NK-92 (cell line): ENCODE data around the gene HPGDS.
"Not testable (repeated sequence)": the region's sequence is repeated elsewhere in the genome, so short reads cannot be mapped to it uniquely, and the experiment has no call there.

Source experiments
- DNase-seq: peaks from one replicate; lab custom pipeline; 2025; ENCODE audit not compliant: unreplicated experiment; lab: John Stamatoyannopoulos, UW

The HPGDS gene

DNA sequence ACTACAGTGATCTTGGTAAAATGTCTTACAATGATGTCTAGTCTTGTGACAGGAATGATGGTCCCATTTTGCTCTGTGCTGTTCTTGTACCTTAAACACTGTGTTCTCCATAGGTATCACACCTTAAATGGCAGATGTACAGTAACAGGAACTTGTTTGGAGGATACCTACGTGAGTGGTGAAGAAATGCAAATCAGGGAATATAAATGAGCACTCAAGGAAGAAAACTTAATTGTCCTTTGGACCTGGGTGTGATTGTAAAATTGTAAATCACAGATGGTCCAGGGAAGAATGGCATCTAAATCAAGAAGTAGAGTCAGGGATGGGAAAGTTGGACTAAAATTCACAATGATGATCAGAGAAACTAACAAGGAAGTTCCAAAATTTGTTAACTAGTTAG lies 12.7 kb downstream of the HPGDS start:
- no peak for DNase-seq

DNA sequence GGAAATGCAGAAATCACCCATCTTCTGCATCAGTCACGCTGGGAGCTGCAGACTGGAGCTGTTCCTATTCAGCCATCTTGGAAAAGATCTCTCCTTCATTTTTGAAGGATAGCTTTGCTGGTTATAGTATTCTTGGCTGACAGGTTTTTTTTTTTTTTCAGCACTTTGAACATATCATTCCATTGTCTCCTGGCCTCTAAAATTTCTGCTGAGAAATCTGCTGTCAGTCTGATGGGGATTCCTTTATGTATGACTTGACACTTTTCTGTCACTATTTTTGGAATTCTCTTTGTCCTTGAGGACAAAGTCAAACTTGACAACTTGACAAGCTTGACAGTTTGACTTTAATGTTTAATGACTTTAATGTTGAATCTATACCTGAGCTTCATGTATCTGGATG lies 16.8 kb downstream of the HPGDS start:
- DNase-seq = no peak

DNA sequence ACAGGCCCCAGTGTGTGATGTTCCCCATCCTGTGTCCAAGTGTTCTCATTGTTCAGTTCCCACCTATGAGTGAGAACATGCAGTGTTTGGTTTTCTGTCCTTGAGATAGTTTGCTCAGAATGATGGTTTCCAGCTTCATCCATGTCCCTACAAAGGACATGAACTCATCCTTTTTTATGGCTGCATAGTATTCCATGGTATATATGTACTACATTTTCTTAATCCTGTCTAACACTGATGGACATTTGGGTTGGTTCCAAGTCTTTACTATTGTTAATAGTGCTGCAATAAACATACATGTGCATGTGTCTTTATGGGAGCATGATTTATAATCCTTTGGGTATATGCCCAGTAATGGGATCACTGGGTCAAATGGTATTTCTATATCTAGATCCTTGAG lies 22.7 kb downstream of the HPGDS start:
- DNase-seq = not testable (repeated sequence)

DNA sequence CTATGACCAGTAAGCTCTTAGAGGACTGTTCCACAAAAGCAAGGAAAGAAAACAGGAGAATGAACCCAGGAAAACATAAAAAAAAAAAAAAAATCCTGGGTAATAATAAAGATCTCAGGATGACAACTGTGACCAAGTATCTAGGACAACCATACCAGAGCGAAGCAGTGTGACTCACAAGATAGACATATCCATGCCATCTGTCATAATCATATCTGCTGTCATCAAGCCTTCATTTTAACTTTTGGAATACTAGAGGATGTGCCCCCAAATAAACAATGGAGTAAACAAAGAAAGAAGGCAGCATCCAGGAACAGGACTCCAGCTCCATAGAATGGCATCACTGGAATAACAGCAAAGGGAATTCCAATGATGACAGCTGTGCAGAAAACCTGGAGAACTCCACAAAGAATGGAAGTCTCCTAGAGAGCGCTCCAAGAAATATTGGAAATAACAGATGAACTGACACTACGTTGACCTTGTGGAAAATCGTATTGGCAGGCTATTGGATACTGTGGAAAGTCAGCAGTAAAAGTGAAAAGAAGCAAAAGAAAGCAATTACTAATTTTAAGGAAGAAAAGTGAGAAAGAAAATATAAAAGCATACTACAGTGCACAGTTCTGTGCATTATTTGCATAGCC lies 35.3 kb downstream of the HPGDS start:
- DNase-seq = no peak

DNA sequence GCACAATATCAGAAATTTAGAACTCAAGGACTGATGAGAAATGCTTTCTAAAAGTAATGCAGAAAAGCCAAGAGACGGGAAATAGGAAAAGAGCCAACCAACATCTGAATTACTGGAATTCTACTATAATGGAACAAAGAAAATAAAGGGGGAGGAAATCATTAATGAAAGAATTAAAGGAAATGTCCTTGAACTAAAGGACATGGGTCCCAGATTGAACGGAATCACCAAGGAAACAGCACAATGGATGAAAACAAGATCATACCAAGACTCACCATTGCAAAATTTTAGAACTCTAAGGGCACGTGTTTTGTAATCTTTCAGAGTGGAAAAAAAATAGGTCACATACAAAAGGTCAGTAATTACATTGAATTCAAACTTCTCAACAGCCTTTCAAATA lies 35.9 kb downstream of the HPGDS start:
- no peak for DNase-seq

DNA sequence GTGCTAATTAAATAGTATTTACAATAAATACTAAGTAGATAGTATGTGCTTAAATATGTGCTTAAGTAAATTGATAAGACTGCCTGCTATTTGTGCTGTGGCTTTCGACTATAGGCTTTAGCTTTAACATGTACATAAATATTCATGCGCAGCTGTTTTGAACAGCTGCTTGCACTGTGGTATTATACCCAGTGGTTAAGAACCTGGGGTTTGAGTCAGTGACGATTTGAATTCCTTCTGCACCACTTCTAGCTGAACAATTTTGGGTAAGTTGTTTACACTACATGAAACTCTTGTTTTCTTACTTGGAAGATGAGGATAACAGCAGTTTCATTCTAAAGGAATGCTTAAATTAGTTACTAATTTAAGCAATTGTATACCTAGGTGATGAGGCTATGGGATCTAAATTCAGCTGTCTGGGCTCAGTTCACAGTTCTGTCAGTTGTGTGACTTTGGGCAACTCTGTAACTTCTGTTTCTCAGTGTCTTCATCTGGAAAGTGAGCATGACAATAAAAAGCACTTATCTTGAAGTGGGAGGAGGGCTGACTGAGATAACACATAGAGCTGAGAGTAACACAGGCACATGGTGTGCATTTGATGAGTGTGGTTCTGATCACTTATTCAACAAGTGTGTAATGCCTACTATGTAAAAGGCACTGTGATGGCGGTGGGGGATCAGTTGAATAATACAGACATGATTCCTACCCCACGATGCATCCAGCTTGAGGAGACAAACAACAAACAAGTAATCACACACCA lies 37.0 kb downstream of the HPGDS start:
- DNase-seq = no peak

DNA sequence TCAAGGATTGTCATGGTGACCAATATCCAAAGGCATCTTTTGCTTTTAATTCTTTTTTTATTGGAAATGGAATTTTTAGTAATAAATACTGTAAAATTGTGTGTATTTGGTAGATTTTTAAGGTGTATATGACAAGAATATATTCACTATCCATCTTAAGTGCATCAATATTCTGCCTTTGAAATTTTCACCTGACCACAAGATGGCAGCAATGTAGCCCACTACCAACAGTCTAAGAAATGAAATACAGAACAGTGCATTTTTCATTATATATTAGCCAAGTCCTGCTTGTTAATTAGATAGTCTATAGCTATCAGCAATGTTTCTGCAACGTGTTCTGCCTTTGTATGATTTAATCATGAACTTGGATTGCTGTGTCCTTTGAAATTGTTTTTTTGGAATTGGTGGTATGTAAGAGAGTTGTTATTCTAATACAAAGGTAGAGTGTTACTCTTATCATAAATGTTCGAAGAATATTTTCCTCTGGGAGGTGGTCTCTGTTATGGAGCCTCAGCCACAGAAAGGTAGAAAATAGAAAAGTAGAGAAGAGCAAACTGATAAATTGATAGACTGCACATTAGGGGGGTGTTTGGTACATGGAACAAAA lies 38.2 kb downstream of the HPGDS start:
- DNase-seq = no peak

DNA sequence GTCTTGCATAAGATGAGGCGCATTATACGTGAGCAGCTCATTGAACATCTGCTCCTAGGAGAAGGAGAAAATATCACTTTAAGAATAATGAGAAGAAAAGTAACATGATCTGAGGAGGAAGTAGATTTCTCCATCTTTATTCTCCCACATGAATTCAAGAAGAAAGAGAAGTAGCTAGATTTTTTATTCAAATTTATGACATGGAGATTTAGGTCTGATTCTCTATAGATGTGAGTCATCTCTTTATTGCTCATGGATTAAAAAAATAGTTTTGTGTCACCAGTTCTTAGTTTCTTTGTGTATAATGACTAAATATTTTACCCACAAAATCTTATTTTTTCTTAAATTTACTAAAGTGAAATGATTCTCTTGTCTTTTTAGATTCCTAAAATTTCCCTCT lies 40.4 kb downstream of the HPGDS start:
- DNase-seq = no peak

DNA sequence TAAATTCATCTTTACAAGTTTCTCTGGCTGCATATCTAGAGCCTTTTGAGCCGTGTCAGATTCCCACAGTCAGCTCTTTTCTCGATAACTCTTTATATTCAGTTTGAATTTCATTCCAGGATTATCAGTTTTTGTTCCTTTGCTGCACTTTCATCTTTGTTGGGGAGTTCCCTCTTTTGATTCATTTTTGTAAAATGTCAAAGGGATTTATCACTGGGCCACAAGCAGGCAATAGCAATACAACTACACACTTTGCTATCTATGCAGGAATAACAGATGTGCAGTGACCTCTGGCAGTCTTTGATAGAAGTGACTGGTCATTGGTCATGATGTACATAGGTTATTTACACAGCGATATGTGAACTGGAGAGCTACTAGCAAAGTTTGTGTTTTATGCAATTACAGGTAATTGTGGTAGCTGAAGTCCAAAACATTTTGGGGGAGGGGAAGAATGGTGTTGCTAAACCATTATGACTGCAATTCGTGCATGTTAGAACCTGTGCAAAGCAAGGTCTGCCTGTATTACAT lies 43.8 kb downstream of the HPGDS start:
- DNase-seq = no peak

DNA sequence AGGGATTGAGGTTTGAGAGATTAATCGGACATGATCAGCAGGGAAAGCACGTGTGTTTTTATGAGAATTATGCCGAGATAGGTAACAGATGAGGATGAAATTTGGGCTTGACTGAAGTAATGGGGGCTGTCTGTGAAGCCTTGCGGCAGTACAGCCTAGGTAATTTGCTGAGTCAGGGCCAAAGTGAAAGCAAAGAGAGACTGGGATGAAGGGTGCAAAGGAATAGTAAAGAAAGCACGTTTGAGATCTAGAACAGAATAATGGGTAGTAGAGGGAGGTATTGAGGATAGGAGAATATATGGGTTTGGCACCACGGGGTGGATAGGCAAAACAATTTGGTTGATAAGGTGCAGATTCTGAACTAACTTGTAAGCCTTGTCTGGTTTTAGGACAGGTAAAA lies 47.2 kb downstream of the HPGDS start:
- DNase-seq = not testable (repeated sequence)

DNA sequence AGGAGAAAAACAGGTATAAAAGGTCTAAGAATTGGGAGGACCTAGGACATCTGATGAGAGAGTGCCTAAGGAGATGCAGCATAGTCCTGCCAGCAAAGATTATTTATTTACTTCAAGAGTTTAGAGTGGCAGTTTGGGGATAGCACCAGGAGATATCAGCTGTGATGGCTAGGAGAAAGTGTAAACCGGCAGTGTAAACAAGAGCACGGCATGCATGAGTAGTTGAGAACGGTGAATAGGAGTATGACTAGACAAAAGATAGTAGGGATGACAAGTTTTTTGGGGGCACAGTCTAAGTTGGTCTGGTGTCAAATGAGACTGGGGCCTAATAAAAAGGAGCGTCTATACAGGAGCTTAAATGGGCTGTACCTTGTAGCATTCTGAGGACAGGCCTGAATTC lies 48.7 kb downstream of the HPGDS start:
- DNase-seq = not testable (repeated sequence)

DNA sequence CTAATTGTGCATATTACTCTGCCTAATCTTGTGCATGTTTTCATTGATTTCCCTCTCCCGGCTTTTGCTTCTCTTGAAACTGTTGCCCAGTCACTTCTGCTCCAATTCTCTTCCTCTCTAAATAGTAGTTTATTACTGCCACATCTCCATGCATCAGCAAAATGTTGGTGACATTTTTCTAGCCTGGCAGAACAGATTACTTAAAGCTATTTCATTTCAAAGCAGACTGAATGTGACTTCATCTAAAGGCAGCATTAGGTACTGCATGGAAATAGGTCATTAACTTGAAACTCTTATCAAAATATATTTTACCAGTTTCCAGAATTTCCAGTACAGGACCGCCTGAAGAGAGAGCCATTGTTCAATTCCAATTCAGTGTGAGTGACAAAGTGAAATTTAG lies 52.4 kb downstream of the HPGDS start:
- DNase-seq = no peak

DNA sequence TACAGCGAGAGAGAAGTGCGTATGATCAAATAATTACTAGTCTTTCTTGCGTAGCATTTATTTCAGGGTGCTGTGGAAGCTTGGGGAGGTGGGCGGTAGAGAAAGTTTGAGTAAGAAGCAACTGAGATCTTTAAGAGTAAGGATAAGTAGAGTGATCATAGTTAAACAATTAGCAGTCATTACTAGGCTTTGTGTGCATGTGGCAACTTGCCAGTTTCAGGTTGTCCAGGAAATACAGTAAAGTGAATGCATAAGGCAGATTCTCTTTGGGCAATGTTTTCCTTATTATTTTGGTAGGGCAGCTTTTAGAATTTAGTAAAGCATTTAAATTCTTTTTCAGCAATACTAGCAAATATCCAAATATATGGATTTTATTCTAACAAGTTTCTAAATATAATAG lies 57.0 kb downstream of the HPGDS start:
- DNase-seq = no peak

DNA sequence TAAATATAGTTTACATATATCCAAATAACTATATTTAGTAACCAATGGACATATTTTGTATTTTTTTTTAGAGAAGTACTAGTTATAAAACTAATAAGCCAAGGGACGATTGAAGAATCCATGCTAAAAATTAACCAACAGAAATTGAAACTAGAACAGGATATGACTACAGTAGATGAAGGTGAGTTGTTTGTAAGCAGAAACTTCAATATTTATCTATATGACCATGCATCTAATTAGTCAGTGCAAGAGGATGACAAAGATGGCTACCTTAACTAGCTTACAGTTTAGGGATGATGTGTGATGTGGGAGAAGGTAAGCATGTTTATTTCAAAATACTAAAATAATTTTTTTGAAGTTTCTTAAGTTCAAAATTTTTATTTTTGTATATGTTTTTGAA lies 57.7 kb downstream of the HPGDS start:
- no peak for DNase-seq

DNA sequence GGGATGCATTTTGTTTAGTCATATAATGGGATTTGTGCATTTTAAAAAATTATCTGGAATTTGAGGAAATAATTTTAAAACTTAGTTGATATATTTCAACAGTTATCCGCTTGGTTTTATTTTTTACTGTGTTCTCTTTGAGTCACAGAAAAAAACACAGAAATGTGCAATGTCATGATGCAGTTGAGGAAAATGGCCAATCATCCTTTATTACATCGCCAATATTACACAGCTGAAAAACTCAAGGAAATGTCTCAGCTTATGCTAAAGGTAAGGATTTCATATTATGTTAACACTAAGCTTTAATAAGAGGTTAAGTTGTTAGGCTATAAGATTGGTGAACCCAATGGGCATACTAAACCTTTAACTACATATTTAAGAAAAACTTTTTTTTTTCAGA lies 63.9 kb downstream of the HPGDS start:
- no peak for DNase-seq

DNA sequence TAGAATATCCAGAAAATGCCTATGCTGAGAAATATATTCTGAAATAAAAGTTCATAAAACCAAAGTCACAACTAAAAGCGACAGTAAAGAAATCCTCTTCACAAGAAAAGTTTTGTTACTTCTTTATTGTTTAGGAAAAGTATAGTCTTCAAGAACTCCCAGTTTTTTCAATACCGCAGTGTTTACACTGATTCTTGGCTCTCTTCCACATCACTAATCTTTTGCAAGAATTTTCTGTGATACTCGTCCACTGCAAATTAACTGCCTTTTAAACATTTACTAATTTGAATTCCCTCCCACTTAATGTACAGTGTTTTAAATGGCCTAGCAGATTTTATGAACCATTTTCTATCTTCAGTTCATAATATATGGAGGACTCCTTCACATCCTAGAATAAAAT lies 65.1 kb downstream of the HPGDS start:
- no peak for DNase-seq

DNA sequence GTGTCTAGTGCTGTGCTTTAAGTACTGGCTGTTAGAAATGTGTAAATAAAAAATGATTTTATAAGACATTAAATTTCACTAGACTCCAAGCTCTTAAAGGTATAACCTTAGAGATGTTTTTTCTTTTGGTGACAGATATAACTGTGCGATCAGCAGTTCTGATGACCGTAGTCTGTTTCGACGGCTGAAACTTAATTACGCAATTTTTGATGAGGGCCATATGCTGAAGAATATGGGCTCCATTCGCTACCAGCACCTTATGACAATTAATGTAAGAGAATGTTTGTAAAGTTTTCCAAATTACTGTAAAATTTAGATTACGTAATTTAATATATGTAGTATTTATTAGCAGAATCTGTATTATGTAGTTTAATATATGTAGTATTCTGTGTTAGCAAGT lies 66.4 kb downstream of the HPGDS start:
- no peak for DNase-seq

DNA sequence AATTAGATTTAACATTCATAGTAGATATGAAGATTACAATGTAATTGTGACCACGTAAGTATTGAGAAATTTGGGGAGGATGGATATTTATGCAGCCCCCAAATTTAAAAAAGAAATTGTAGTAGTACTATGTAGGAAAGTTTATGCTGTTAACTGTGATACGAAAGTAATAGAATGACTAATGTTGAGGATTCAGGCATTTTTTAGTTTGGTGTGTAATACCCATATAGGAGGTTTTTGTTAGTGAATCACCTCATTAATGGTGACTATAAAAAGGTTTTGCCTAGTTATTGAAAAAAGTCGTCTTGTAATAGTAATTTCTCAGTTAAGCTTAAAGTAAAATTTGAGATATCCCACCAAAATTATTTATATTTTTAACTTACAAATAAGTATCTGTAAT lies 67.7 kb downstream of the HPGDS start:
- DNase-seq = no peak

DNA sequence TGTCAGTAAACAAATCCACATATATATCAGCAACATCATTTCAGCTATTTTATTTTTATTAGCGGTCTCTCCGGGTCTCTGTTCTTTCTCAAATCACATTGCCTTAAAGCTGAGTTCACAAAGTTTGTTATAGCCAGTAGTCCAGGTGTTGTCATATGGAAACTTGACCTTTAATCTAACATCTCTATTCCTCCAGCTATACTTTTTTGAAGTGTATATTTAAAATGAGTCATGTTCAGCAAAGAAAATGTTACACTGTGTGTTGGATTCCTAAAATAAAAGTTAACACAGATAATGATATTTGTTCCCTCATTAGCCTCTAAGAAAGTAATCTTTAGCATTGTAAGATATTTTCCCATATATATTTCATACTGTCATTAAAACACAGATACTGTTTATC lies 71.4 kb downstream of the HPGDS start:
- no peak for DNase-seq

DNA sequence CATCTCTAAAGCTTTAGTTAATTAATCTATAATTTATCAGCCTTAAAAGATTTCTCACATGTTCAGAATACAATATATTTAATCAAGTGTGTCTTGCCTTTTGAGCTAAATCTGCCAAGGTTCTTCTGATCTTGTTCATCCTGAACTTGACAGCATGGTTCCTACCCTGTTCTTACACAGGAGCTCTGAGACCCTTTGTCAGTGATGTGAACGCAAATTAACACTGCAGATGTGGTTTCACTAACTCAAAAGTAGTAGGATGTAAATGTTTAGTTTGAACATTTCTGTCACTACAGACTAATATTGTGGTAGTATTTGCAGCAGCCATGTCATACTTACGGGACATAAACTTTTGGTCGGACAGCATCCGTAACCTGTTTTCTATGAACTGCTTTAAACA lies 75.6 kb downstream of the HPGDS start:
- DNase-seq = no peak

DNA sequence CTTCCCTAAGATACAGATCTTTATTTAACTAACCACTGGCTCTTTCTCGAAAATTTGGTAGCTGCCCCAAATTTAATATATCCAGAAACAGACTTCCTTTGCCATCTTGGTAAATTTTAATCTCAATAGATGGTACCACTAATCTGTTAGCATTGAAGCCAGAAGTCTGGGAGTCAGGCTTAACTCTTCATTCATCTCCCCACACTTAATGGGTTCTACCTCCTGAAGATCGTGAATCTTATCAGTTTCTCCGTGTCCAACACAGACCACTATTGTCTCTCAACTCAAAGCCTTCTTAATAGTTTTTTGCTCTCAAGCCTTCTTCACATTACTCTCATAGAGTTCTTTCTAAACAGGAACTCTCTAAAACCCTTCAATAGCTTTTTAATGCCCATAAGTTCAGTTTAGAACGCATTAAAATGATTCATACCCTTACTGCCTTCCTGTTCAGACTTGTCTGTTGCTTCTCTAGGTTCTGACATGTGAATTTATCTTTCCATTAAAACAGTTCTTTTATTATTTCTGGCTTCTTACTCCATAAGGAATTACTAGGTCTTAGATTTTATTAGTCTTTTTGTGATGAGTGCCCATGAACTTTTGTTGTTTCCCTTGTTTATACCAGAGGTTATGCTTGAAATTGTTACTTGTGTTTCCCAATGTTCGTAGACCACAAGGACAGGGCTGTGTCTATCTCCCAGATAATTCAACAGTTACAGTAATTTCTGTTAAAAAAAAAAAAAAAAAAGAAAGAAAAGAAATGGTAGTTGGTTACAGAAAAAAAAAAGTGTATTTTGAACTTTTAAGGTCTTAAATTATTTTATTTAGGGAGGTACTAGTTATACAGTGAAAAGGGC lies 80.2 kb downstream of the HPGDS start:
- DNase-seq = no peak
